ENCODE results near the gene TLE4.

Gene TLE4

DNA sequence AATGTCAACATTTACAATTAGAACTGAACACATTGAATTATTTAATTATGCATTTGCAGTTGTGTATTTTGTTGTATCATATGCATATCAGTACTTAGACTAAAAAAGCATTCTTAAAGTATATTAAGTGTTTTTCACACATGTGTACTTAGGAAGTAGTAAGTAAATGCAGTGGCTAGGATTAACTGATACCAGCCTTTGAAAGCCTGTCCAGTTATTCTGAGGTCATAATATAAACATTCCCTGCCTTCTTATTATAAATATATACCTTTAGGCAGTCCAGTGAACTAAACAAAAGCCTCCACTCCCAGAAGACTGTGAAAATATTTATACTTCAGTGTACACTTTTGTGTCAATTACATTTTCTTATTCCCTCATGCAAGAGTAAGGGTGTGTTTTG, 83.8 kb downstream of the TLE4 start:
- TF ChIP-seq, protein P1, sequence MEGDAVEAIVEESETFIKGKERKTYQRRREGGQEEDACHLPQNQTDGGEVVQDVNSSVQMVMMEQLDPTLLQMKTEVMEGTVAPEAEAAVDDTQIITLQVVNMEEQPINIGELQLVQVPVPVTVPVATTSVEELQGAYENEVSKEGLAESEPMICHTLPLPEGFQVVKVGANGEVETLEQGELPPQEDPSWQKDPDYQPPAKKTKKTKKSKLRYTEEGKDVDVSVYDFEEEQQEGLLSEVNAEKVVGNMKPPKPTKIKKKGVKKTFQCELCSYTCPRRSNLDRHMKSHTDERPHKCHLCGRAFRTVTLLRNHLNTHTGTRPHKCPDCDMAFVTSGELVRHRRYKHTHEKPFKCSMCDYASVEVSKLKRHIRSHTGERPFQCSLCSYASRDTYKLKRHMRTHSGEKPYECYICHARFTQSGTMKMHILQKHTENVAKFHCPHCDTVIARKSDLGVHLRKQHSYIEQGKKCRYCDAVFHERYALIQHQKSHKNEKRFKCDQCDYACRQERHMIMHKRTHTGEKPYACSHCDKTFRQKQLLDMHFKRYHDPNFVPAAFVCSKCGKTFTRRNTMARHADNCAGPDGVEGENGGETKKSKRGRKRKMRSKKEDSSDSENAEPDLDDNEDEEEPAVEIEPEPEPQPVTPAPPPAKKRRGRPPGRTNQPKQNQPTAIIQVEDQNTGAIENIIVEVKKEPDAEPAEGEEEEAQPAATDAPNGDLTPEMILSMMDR (IDR thresholded peaks at IDR 0.05; ENCODE audit: extremely low read depth, missing control alignments), result no peak

DNA sequence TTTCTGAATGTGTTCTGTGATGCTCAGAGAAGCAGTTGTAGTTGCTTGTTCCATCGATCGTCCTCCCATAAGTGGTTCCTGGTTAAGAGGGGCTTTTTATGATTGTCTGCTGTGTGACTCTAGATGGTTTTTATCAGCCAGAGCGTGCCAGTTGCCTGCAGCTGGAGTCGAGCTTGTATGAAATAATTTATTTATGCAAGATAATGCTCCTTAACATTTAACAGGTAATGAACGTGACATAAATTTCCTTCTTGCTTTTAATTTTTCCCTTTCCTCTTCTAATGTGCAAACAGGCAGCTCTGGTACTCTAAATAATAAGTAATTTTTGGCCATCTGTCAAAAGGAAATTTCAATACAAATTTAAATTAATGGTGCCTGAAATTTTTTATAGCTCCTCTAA, 84.4 kb downstream of the TLE4 start:
- TF ChIP-seq, protein P1 (IDR thresholded peaks at IDR 0.05; ENCODE audit: extremely low read depth, missing control alignments), result no peak
- no peak for DNase-seq (ENCODE audit: low spot score)

More for the DNA sequence above, 83.8 kb downstream of the TLE4 start:
- no peak for DNase-seq (ENCODE audit: low spot score)

DNA sequence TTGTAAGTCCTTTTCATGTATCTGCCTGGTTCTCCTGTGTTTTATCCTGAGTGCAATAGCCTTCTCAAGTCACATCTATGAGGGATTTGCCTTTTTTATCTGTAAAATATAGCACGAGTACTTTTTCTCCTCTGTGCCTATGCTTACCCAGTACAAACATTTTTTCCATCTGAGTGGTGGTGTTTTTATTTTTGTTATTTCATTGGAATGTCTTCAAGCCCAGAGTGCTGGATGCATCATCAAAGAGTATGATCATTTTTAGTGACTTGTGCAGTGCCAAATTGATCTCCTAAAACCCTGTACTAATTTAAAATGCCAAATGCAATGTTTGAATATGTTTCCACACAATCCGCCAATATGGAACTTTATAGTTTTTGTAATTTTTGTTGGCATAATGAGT, 86.1 kb downstream of the TLE4 start:
- no peak for DNase-seq (ENCODE audit: low spot score)
- TF ChIP-seq, protein P1 (IDR thresholded peaks at IDR 0.05; ENCODE audit: extremely low read depth, missing control alignments), result no peak

DNA sequence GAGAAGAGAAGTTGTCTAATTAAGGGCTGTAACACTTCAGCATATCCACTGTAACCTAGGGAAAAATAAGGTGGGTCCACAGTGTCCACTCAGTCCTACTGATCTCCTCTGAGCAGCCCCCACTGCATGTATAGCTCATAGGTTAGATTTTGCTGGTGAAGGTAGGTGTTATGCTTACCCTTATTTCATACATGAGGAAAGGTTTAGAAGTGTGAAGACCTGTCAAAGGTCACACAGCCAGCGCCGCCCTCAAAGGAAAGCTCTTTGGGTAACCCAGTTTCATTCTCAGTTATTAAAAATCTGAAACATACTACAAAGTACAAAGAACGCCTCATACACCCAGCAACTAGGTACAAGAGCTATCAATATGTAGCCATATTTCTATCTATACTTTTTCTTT, 87.2 kb downstream of the TLE4 start:
- no peak for DNase-seq (ENCODE audit: low spot score)
- TF ChIP-seq, protein P1 (IDR thresholded peaks at IDR 0.05; ENCODE audit: extremely low read depth, missing control alignments), result no peak

DNA sequence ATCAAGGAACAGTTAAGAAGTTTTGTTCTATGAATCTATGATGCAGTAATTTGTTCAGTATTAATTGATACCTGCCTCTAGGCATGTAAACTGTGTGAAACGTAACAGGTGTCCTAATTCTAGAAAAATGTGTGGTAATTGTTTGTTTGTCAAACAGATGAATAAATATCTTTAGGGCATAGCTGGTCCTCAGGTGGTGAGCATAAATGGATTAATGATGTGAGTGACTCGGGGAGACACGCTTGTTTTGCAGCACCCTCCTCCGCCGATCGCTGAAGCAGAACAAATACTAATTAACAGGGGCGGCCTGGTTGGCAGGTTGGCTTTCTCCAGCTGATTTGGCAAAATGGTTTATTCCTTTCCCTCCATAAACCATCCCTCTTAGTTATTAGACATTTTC, 88.8 kb downstream of the TLE4 start:
- DNase-seq (ENCODE audit: low spot score), result no peak
- TF ChIP-seq, protein P1 (IDR thresholded peaks at IDR 0.05; ENCODE audit: extremely low read depth, missing control alignments), result no peak

DNA sequence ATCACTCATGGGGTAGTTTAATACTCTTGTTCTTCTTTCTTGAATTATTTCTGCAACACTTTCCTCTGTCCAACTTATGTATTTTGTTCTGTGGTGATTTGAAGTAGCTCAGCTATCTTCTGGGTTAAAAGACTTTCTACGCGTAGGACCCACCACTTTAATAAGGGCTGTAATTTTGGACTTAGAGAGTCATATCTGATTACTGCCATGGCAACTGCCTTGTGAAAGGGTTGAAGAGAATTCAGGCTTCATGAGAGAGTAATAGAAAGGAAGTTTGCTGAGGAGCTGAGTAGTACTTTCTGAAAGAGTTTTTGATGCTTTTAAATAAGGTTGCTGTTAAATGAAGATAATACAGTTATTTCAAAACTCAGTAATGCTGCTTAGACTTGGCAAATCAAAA, 89.5 kb downstream of the TLE4 start:
- DNase-seq (ENCODE audit: low spot score), result no peak
- TF ChIP-seq, protein P1 (IDR thresholded peaks at IDR 0.05; ENCODE audit: extremely low read depth, missing control alignments), result no peak

DNA sequence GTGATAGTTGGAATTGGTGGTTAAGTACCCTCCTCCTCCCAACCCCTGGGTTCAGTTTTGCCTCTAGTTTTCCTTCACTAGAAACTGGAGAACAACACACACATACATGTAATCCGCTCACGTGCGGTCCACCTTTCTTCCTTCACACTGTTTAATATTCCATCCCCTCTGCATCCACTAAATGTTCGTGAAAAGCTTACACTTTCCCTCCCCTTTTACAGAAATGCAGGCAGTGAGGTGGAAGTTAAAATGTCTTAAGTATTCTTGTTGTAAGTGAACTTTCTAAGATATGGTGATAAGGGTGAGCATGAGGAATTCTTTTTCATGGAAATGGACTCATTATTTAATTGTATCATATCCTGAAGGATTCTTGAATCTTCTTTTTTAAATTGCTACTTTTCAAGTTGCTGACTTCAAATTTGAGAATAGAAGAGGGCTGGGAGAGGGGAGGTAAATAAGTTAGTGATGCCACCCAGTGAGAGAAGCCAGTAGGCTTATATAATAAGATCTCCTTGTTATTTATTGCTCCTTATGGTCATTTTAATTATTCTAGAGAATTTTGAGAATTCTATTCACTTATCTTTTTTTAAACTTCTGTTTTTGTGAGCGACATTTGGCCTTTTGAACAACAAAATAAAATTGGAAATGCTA, 90.2 kb downstream of the TLE4 start:
- DNase-seq (ENCODE audit: low spot score), result no peak
- TF ChIP-seq, protein P1 (IDR thresholded peaks at IDR 0.05; ENCODE audit: extremely low read depth, missing control alignments), result no peak

Measured in GM20000 (cell line).